Ascending aorta (tissue), 2 donors: Measurements from ENCODE around the gene CLASRP. TPM values are rescaled to one million over a fixed set of nuclear protein-coding genes. Genes with fewer than 3 reads are reported as not detected.
"Not testable (repeated sequence)": the region's sequence is repeated elsewhere in the genome, so short reads cannot be mapped to it uniquely, and the experiment has no call there.

ENCODE experiments used
- DNase-seq, 2 donors: peaks; one replicate each; pipeline ENCODE4 v3.0.0-alpha.2; 2019; ENCODE audit warnings: low spot score in 2 of 2
- H3K27ac ChIP-seq, 2 donors: fragments of 200-600 bp; sonication (generic); one replicate each; pipeline ENCODE4 v1.5.1; 2016 to 2017; ENCODE audit warnings: mild to moderate bottlenecking in 1 of 2
- H3K27me3 ChIP-seq: fragments of 200-600 bp; sonication (generic); one replicate; pipeline ENCODE4 v1.5.1; 2017
- H3K36me3 ChIP-seq, 2 donors: fragments of 200-600 bp; sonication (generic); one replicate each; pipeline ENCODE4 v1.5.1; 2016
- H3K4me1 ChIP-seq, 2 donors: fragments of 200-600 bp; sonication (generic); one replicate each; pipeline ENCODE4 v1.5.1; 2016 to 2017; ENCODE audit warnings: mild to moderate bottlenecking in 1 of 2
- H3K4me3 ChIP-seq, 2 donors: fragments of 200-600 bp; sonication (generic); one replicate each; pipeline ENCODE4 v1.5.1; 2016 to 2017; ENCODE audit warnings: mild to moderate bottlenecking in 1 of 2
- H3K9me3 ChIP-seq, 2 donors: fragments of 200-600 bp; sonication (generic); one replicate each; pipeline ENCODE4 v1.5.1; 2016
- CTCF ChIP-seq, 3 experiments: fragments of 200-600 bp in 2 of 3; fragments of 450-650 bp in 1 of 3; sonication (generic) in 2 of 3; IDR thresholded peaks; one replicate each; pipeline ENCODE4 v1.5.1; 2016 to 2019; ENCODE audit warnings: antibody characterized with exemption in 3 of 3, mild to moderate bottlenecking in 1 of 3, moderate library complexity in 1 of 3
- intact Hi-C: fragments of 100-400 bp; cut with DNase I; formaldehyde crosslinking; loops from one replicate; pipeline ENCODE4 v1.15.1; 2023
- total RNA-seq: library from RNA; depleted of rRNA; stranded (reverse); fragments of >200 nt; gene quantifications from one replicate; pipeline ENCODE4 v1.1.0, GENCODE V29; 2016

Gene CLASRP
- total RNA-seq, 1 donor from 2014 or later: 103 TPM

GRCh38 chr19:45114116-45114515 lies 75.3 kb downstream of the CLASRP start:
- no peak overlapping the region for H3K27ac ChIP-seq
- intact Hi-C loops: no loop called here

GRCh38 chr19:45115809-45116615 lies 77.2 kb downstream of the CLASRP start:
- DNase-seq: no peak
- H3K27me3 ChIP-seq: no peaks in the 10 kb centered on the region
- no peak overlapping the region for H3K4me3 ChIP-seq
- no peak overlapping the region for H3K27ac ChIP-seq
- H3K4me1 ChIP-seq: no peaks in the 10 kb centered on the region
- H3K36me3 ChIP-seq: no peaks in the 10 kb centered on the region
- intact Hi-C loops: no loop called here
- H3K9me3 ChIP-seq: no peaks in the 10 kb centered on the region
- no peak for TF ChIP-seq CTCF (IDR thresholded peaks at IDR 0.05)

More at GRCh38 chr19:45114116-45114515, 75.3 kb downstream of the CLASRP start:
- no peak overlapping the region for H3K4me3 ChIP-seq
- no peaks in the 10 kb centered on the region for H3K9me3 ChIP-seq
- no peaks in the 10 kb centered on the region for H3K36me3 ChIP-seq
- DNase-seq: no peak
- TF ChIP-seq CTCF (IDR thresholded peaks at IDR 0.05): no peak
- H3K27me3 ChIP-seq: no peaks in the 10 kb centered on the region
- no peaks in the 10 kb centered on the region for H3K4me1 ChIP-seq

- DNase-seq: no peak
- H3K4me3 ChIP-seq: no peak overlapping the region
These were observed 78.3 kb downstream of the CLASRP start for GRCh38 chr19:45117167-45117594.

GRCh38 chr19:45117671-45118070 lies 78.8 kb downstream of the CLASRP start:
- Histone ChIP-seq H3K9me3 (no peaks in the 10 kb centered on the region), H3K4me1 (no peaks in the 10 kb centered on the region), H3K27me3 (no peaks in the 10 kb centered on the region), H3K36me3 (no peaks in the 10 kb centered on the region), H3K27ac (no peak overlapping the region), H3K4me3 (no peak overlapping the region)
- DNase-seq: no peak
- TF ChIP-seq CTCF (IDR thresholded peaks at IDR 0.05): no peak
- intact Hi-C loops: no loop called here

More at GRCh38 chr19:45117167-45117594, 78.3 kb downstream of the CLASRP start:
- Histone ChIP-seq H3K4me1 (no peaks in the 10 kb centered on the region), H3K27me3 (no peaks in the 10 kb centered on the region), H3K27ac (no peak overlapping the region), H3K36me3 (no peaks in the 10 kb centered on the region), H3K9me3 (no peaks in the 10 kb centered on the region)
- TF ChIP-seq CTCF (IDR thresholded peaks at IDR 0.05): no peak
- intact Hi-C loops: no loop called here

- Histone ChIP-seq H3K36me3 (no peaks in the 10 kb centered on the region), H3K27me3 (no peaks in the 10 kb centered on the region), H3K9me3 (no peaks in the 10 kb centered on the region), H3K4me3 (no peak overlapping the region), H3K27ac (no peak overlapping the region), H3K4me1 (no peaks in the 10 kb centered on the region)
- TF ChIP-seq CTCF (IDR thresholded peaks at IDR 0.05): no peak
- no peak for DNase-seq
- intact Hi-C loops: no loop called here
These were observed 79.3 kb downstream of the CLASRP start for GRCh38 chr19:45118106-45118505.

GRCh38 chr19:45118591-45119355 lies 79.9 kb downstream of the CLASRP start:
- intact Hi-C loops, H3K27me3 ChIP-seq, H3K9me3 ChIP-seq, H3K4me3 ChIP-seq, H3K27ac ChIP-seq, DNase-seq, H3K36me3 ChIP-seq, H3K4me1 ChIP-seq: not testable (repeated sequence)
